Measurements from ENCODE around the gene NISCH.

Gene NISCH

DNA sequence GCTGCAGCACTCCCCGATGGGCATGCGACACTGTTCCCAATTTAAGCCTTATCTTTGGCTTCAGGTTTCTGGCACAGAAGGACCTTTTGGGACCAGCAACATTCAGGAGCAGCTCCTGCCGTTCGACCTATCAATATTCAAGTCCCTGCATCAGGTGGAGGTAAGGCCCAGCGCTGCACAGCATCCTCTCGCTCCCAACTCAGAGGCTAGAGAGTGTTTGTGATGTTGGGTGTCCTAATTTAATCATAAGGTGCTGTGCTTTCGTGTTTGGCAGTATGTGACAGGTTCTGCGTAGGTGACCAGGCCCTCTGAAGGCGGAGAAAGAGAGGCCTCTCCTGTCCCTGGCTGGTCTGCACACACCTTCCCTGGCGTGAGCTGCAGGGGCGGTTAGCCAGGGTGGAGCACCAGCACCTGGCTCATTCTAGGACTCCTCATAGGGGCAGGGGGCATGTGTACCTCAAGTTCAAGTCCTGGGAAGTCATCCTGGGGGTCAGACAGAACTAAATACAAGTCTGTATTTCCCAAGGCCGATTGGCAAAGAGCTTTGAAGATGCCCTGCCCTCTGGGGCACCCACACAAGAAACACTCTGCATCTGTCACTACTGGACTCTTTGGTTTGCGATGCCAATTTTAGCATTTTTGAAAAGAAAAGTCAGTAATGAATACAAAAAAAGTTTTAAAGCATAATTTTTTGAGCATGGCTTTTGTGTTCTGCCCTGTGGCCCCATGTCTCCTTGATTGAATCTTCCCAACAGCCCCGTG, 17.0 kb downstream of the NISCH start:
- DNase-seq = no peak

DNA sequence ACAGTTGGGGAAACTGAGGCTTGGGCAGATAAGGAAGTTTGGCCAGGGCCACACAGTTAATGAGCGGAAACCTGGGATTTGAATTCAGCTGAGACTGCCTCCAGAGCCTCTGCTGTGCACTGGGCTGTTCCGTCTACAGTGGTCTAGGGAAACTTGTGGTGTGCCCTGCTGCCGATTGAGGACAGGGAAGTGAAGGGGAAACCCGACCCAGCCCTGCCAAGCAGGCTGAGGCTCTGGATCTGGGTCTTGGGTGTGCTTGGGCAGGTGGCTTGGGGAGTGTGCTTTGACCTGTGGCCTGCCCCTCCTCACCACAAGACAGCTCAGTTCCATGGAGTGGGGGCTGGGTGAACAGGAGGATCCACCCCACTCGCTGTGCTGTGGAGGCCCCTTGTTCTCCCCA, 17.6 kb downstream of the NISCH start:
- no peak for DNase-seq

DNA sequence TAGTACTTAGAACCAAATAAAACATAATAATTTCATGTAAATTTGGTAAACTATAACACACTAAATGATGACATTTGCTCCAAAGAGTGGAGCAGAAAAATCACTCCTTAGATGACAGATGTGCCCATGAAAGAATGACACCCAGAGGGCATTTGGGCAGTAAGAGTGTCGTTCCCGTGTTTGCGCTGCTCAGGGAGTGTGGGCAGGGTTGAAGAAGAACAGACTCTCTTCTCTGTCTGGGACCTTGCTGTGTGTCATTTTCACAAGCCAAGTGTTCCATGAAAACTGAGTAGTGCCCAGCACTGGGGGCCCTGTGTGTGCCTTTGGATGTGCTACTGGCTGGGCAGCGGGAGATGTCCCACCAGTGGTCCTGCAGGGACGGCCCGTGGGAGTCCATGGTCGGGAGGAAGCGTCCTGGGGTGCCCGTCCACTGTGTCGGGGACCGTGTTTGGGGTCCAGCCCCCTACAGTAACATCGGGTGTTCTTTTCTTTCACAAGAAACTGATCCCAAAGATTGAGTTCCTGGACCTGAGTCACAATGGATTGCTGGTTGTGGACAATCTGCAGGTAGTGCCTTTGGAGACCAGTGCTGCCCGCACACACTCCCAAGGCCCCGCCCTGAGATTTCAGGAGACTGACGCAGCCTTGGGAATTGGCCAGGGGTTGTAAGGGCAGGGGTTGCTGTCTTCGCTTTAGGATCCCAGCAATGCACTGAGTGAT, 21.8 kb downstream of the NISCH start:
- DNase-seq = no peak

DNA sequence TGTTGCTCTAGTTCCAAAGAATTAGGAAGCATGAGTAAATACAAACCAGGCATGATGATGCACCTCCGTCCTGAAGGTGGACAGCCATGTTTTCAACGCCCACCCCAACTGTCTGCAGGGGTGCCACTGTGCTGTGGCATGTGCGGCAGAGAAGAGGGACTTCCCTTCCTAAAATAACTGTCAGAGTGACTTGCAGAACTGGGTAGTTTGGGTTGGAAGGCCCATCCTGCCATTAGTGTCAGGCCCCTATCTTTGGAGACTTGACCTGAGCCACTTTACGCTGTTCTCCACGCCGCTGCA, 22.3 kb downstream of the NISCH start:
- DNase-seq = no peak

DNA sequence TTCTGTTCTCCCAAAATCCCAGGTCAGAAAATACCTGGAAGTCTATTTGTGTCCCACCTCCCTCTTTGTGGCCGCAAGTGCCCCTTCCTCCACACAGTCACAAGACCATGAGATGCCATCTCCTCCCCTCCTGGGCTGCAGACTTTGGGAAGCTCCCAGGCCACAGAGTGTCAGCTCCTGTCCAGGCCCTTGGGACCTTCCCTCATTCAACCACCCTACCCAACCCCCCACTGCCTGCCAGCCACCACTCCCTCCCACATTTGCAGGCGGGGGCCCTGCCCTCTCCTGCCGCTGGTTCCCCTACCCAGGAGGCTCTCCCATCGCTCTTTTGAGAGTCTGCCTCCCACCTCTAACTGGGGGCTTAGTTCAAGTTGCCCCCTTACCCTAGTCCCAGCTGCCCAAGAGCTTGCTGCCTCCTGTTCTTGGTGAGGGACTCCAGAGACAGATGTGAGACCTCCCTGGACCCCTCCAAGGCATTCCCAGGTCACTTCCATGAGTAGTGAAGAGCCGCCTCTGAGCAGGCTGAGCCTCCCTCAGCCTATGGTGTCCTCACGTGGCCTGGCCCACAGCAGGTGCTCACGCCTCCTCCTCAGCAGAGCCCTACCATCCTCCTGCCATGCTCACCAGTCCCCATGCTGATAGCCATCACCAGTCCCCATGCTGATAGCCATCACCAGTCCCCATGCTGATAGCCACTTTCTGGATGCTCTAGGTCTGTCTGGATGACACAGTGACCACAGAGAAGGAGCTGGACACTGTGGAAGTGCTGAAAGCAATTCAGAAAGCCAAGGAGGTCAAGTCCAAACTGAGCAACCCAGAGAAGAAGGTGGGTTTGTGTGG, 23.9 kb downstream of the NISCH start:
- DNase-seq = no peak

DNA sequence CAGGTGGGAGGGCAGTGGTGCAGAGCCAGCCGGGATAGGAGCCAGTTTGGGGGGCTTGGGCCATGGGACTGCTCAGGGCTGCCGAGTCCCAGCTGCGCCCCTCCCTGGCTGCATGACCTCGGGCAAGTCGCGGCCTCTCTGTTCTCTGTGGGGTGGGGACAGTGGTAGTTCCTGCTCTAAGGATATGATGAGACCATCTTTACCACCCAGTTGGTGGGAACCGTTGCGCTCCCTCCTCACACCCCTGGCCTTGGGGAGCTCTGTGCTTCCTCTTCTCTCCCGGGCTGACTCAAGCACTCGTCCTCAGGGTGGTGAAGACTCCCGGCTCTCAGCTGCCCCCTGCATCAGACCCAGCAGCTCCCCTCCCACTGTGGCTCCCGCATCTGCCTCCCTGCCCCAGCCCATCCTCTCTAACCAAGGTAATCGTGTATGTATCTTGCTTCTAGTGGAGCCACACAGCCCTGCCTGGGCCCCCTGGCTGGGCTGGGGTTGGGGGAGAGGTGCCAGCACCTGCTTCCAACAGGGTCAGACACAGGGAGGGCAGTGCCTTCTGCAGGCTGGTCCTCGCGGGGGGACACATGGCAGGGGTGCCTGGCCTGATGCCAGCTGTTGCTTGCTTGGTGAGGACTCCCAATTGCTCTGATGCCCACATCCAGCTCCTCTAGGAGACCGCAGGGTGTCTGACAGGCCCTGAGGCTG, 24.6 kb downstream of the NISCH start:
- DNase-seq = no peak

DNA sequence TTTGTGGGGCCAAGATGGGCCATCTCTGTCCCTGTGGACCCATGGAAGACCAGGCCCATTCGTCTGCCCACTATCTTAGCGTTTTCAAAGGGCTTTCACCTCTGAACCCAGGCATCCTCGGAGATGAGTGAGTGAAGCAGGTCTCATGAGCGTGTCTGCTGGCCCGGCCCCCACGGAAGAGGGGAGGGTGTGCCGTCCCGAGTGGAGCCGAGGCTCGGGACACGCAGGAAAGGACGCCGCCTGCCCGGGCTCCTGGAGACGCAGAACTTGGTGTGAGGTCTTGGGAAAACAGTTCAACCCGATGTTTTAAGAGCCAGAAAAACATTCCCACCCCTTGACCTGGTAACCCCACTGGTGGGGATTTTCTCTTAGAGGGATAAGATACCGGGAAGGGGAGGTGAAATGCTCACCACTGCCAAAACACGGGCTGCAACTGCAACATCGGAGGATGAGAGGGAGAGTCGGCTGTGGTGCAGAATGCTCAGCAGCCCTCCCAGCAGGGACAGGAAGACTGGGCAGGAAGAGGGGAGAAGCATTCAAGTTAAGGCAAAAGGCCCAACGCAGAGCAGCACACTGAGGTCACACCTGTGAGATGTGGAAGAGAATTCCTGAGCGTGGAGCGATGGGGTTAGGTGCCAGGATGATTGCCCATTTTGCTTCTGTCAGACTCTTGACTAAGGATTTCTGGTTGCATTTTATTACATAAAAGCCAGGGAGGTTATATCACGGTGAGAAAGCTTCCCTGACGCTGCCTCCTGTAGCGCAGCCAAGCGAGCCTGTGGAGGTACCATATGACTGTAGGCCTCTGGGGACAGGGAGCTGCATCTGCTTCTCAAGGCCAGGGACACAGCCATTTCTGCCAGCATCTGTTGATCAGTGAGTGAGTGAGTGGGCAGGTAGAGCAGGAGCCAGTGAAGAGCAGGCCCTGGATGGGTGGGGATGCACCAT, 25.6 kb downstream of the NISCH start:
- no peak for DNase-seq

DNA sequence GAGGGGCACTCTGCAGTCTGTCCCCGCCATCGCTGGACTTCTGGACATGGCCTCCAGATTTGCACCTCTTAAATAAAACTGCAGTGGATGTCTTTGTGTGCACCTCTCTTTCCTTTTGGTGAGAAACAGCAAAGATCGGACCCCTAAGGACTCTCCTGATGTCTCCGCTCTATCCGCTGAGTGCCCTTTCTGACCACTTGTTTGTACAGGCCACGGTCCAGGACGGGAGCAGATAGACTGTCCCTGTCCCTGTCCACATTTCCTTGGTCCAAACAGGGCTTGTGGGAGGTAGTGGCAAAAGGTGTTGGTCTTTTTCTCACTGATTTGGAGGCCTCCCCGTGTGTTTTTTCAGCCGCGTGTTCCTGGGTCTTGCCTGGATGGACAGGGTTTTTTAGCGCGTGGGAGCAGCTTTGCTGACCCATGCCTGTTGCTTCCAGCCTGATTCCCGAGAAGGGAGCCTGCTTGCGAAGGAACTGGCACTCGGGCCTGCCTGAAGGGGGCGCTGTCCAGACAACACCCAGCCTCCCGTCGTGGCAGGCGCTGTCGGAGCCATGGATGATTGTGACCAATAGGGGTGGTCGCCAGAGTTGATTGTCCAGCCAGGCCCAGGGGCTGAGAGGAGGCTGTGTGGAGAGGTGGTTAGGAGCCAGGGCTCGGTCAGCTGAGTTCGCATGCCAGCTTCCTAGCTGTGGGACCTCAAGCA, 26.6 kb downstream of the NISCH start:
- DNase-seq = no peak

DNA sequence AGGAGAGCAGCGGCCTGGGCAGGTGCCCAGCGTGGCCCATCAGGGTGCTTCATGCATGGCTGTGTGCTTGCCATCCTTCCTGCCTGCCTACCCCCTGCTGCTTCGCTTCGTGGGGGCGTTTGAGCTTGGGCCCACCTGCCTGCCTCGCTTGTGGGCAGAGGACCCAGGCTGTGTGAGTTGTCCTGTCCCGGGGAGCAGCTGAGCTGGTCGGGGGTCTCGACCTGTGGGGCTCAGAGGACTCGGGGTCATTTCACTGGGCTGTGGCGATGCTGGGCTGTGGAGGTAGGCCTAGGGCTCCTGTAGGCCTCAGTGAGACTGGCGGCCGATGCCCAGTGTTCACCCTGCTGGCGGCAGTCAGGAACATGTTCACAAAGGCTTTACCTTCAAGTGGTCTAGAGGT, 27.7 kb downstream of the NISCH start:
- no peak for DNase-seq

DNA sequence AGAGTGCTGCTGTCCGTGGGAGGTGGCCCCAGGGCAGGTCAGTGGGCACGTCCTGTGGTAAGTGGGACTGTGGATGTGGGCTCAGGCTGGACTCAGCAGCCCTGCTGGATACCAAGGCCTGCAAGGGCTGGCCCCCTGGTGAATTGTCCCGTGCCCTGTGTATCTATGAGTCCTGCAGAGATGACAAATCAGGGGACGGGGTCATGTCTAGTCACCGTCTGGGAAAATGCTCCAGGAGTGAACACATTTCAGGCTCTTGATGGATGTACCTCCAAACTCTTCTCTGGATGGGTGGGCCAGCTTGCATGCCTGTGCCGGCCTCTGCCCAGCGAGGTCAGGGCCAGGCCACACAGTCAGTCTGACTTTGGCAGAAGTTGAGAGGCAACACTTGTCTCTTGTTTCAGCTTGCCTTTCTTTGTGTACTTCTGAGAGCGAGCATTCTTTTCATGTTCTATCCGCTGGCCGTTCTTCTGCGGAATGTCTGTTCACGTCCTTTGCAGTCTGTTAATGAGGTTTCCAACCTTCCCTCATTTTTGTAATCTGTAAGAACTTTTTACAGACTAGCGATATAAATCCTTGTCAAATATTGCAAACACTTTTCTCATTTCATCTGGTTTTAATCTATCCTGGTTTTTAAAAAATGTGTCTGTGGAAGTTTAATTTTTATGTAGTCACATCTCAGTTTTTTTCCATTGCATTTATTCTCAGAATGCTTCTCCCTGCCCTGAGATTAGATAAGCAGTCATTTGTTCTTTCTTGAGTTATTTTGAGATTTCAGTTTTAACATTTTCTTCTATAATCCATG, 28.4 kb downstream of the NISCH start:
- no peak for DNase-seq

DNA sequence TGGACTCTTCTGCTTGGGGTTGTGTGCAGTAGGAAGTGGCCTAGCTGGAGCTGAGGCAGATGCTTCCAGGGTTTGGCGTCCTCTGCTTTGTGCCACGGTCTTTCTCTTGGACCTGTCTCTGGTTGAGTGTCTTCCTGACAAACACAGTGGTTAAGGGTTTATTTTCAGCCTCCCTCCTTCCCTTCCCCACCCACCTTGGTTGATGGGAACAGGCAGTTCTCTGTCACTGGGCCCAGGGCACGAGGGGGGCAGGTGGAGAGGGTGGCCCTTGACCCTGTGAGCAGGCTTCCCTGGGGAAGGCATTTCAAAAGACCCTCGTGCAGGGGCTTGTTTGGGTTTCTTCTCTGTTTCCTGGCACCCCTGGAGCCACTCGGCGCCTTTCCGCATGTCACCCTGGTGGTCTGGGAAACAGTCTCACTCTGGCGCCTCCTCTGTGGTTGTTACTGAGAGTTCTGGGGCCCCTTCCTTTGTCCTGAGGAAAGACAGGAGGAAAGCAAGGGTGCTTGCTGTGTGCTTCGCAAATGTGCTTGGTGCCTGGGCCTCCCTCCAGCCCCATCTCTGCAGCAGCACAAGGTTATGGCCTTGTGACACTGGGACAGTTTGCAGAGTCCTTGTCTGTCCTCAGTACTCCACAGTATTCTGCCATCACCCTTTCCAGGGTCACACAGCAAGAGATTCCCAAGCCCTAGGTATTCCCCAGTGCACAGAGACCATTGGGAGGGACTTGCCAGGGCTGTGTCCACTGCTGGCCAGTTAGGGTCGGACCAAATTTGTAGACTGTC, 29.5 kb downstream of the NISCH start:
- DNase-seq = no peak

DNA sequence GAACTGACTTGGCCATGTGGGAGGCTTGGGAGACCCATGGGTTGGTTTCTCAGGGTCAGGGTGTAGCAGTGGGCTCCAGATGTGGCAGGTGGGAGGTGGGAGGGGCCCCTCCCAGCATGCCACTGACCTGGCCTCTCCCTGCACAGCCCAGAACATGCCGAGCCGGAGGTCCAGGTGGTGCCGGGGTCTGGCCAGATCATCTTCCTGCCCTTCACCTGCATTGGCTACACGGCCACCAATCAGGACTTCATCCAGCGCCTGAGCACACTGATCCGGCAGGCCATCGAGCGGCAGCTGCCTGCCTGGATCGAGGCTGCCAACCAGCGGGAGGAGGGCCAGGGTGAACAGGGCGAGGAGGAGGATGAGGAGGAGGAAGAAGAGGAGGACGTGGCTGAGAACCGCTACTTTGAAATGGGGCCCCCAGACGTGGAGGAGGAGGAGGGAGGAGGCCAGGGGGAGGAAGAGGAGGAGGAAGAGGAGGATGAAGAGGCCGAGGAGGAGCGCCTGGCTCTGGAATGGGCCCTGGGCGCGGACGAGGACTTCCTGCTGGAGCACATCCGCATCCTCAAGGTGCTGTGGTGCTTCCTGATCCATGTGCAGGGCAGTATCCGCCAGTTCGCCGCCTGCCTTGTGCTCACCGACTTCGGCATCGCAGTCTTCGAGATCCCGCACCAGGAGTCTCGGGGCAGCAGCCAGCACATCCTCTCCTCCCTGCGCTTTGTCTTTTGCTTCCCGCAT, 31.8 kb downstream of the NISCH start:
- no peak for DNase-seq

DNA sequence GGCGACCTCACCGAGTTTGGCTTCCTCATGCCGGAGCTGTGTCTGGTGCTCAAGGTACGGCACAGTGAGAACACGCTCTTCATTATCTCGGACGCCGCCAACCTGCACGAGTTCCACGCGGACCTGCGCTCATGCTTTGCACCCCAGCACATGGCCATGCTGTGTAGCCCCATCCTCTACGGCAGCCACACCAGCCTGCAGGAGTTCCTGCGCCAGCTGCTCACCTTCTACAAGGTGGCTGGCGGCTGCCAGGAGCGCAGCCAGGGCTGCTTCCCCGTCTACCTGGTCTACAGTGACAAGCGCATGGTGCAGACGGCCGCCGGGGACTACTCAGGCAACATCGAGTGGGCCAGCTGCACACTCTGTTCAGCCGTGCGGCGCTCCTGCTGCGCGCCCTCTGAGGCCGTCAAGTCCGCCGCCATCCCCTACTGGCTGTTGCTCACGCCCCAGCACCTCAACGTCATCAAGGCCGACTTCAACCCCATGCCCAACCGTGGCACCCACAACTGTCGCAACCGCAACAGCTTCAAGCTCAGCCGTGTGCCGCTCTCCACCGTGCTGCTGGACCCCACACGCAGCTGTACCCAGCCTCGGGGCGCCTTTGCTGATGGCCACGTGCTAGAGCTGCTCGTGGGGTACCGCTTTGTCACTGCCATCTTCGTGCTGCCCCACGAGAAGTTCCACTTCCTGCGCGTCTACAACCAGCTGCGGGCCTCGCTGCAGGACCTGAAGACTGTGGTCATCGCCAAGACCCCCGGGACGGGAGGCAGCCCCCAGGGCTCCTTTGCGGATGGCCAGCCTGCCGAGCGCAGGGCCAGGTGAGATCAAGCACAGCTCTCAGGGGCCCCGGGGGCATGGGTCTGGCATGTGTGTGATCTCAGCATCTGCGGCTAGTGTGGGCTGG, 32.6 kb downstream of the NISCH start:
- no peak for DNase-seq

DNA sequence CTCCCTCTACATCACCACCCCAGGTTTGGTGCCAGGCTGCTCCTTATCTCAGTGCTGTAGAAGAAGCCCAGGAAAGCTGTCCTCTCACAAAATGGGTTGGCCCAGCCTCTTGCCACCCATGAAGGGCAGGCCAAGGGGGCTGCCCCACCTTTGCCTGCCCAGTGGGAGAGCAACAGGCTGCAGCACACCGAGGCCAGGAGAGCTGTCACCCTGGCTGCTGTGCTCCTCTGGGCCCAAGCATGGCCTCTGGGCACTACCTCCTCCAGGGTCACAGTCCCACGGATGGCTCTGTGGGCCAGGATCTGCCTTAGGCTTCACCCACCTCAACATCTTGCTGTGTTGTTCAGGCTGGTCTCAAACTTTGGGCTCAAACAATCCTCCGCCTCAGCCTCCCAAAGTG, 33.3 kb downstream of the NISCH start:
- no peak for DNase-seq

DNA sequence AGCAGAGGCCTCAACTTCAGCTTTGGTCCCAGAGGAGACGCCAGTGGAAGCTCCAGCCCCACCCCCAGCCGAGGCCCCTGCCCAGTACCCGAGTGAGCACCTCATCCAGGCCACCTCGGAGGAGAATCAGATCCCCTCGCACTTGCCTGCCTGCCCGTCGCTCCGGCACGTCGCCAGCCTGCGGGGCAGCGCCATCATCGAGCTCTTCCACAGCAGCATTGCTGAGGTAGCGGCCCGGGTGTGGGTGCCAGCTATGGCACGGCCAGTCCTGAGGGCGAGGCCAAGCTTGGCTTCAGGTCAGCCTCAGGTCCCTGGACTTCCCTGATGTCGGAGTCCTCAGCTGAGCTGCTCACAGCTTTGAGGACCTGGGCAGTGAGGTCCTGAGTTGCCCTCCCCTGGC, 34.0 kb downstream of the NISCH start:
- no peak for DNase-seq

DNA sequence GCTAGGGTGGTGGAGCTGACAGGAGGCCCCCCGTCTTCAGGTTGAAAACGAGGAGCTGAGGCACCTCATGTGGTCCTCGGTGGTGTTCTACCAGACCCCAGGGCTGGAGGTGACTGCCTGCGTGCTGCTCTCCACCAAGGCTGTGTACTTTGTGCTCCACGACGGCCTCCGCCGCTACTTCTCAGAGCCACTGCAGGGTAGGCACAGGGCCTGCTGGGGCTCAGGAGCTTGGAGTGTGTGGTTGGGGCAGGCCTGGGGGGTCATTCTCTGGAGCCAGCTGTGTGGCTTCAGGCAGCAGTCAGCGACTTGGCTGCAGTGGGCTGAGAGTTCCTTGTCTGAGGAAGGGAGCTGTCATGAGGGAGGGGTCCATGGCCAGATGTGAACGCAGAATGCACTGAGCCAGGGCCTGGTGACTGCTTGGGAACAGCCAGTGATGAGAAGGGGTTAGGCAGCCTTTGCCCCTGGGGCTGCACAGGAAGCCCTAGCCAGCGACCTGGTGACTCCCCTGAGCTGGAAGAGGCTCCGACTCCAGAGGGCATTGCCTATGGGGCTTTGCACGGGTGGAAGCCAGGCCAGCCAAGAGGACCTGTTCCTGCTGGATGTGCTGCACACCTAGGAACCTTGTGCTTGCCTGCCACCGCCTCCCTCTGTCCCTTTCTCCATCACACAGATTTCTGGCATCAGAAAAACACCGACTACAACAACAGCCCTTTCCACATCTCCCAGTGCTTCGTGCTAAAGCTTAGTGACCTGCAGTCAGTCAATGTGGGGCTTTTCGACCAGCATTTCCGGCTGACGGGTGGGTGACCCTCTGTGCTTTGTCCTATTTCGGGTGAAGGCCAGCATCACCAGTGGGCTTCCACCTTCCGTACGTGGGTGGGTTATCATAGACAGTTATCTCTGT, 34.9 kb downstream of the NISCH start:
- DNase-seq = no peak

Data from stimulated activated CD4-positive, alpha-beta T cell treated with anti-CD3 and anti-CD28 coated beads, Interleukin-12 subunit alpha, Interleukin-12 subunit beta, amount 100 ng/mL, for 4 hours (primary cell).